B cell (primary cell): Measurements from ENCODE around the gene TNFRSF1A.

Source experiments
- EZH2 ChIP-seq: IDR thresholded peaks from 2 replicates; pipeline ENCODE4 v1.6.1; 2012; ENCODE audit warnings: borderline replicate concordance, low read depth, mild to moderate bottlenecking, moderate library complexity, low read length; ENCODE audit not compliant: insufficient read depth, poor library complexity, severe bottlenecking
- TF ChIP-seq, protein P1 (sequence below): fragments of 200-600 bp; IDR thresholded peaks from one replicate; pipeline ENCODE4 v1.8.0; 2022; ENCODE audit warnings: antibody characterized with exemption, mild to moderate bottlenecking

DNA sequence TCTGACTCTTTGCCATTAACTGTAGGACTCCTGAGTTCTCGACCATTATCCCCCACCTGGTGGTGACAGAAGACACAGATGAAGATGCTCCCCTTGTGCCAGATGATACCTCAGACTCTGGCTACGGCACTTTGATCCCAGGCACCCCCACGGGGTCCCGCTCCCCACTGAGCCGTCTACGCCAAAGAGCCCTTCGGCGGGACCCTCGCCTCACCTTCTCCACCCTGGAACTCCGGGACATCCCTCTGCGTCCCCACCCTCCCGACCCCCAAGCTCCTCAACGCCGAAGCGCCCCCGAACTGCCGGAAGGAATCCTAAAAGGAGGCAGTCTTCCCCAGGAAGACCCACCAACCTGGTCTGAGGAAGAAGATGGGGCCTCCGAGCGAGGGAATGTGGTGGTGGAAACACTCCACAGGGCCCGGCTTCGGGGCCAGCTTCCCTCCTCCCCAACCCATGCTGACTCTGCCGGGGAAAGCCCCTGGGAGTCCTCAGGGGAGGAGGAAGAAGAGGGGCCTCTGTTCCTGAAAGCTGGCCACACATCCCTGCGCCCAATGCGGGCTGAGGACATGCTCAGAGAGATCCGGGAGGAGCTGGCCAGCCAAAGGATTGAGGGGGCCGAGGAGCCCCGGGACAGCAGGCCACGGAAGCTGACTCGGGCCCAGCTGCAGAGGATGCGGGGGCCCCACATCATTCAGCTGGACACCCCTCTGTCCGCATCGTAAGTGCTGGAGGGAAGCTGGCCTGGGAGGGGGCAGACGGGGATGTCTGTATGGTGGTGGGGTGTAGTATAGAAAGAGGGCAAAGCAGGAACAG is 14.4 kb downstream of the TNFRSF1A start:
- TF ChIP-seq, protein P1, sequence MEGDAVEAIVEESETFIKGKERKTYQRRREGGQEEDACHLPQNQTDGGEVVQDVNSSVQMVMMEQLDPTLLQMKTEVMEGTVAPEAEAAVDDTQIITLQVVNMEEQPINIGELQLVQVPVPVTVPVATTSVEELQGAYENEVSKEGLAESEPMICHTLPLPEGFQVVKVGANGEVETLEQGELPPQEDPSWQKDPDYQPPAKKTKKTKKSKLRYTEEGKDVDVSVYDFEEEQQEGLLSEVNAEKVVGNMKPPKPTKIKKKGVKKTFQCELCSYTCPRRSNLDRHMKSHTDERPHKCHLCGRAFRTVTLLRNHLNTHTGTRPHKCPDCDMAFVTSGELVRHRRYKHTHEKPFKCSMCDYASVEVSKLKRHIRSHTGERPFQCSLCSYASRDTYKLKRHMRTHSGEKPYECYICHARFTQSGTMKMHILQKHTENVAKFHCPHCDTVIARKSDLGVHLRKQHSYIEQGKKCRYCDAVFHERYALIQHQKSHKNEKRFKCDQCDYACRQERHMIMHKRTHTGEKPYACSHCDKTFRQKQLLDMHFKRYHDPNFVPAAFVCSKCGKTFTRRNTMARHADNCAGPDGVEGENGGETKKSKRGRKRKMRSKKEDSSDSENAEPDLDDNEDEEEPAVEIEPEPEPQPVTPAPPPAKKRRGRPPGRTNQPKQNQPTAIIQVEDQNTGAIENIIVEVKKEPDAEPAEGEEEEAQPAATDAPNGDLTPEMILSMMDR, result no peak
- TF ChIP-seq EZH2, result no peak
